Measurements from ENCODE around the gene TBC1D8B.

- TF ChIP-seq, protein P1, sequence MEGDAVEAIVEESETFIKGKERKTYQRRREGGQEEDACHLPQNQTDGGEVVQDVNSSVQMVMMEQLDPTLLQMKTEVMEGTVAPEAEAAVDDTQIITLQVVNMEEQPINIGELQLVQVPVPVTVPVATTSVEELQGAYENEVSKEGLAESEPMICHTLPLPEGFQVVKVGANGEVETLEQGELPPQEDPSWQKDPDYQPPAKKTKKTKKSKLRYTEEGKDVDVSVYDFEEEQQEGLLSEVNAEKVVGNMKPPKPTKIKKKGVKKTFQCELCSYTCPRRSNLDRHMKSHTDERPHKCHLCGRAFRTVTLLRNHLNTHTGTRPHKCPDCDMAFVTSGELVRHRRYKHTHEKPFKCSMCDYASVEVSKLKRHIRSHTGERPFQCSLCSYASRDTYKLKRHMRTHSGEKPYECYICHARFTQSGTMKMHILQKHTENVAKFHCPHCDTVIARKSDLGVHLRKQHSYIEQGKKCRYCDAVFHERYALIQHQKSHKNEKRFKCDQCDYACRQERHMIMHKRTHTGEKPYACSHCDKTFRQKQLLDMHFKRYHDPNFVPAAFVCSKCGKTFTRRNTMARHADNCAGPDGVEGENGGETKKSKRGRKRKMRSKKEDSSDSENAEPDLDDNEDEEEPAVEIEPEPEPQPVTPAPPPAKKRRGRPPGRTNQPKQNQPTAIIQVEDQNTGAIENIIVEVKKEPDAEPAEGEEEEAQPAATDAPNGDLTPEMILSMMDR (IDR thresholded peaks at IDR 0.05): no peak
- TF ChIP-seq EP300 (IDR thresholded peaks at IDR 0.05): no peak
- no peak for TF ChIP-seq POLR2A (IDR thresholded peaks at IDR 0.05)
Observed at GRCh38 chrX:106906361-106906760, 103.9 kb downstream of the TBC1D8B start.
